Measurements from ENCODE around the gene DIAPH1.
A peak's percentile ranks its signal among the peaks of the same experiment; 100 is the strongest.

DIAPH1 gene

GRCh38 chr5:141517880-141518617 lies 100.8 kb downstream of the DIAPH1 start:
- Mint-ChIP-seq H3K4me1 (ENCODE audit: low read depth) (peaks cover 66% of the 10 kb centered on the region), H3K9me3 (no peaks in the 10 kb centered on the region), H3K36me3 (ENCODE audit: low read depth) (peaks cover 70% of the 10 kb centered on the region), H3K4me3 (no peak overlapping the region), H3K27ac (no peak overlapping the region), H3K27me3 (no peaks in the 10 kb centered on the region)

- H3K36me3 Mint-ChIP-seq (ENCODE audit: low read depth) = peaks cover 68% of the 10 kb centered on the region
- no peaks in the 10 kb centered on the region for H3K27me3 Mint-ChIP-seq
- no peaks in the 10 kb centered on the region for H3K9me3 Mint-ChIP-seq
- peaks cover 66% of the 10 kb centered on the region for H3K4me1 Mint-ChIP-seq (ENCODE audit: low read depth)
- H3K4me3 Mint-ChIP-seq = no peak overlapping the region
- no peak overlapping the region for H3K27ac Mint-ChIP-seq
Observed at GRCh38 chr5:141517312-141517711, 101.5 kb downstream of the DIAPH1 start.

- H3K27ac Mint-ChIP-seq = no peak overlapping the region
- H3K36me3 Mint-ChIP-seq (ENCODE audit: low read depth) = peaks cover 62% of the 10 kb centered on the region
Observed at GRCh38 chr5:141516672-141517025, 102.2 kb downstream of the DIAPH1 start.

GRCh38 chr5:141515946-141516671 lies 102.7 kb downstream of the DIAPH1 start:
- peaks cover 61% of the 10 kb centered on the region for H3K4me1 Mint-ChIP-seq (ENCODE audit: low read depth)
- no peaks in the 10 kb centered on the region for H3K9me3 Mint-ChIP-seq
- peaks cover 57% of the 10 kb centered on the region for H3K36me3 Mint-ChIP-seq (ENCODE audit: low read depth)
- no peak overlapping the region for H3K27ac Mint-ChIP-seq
- no peaks in the 10 kb centered on the region for H3K27me3 Mint-ChIP-seq
- no peak overlapping the region for H3K4me3 Mint-ChIP-seq

More at GRCh38 chr5:141516672-141517025, 102.2 kb downstream of the DIAPH1 start:
- Mint-ChIP-seq H3K27me3 (no peaks in the 10 kb centered on the region), H3K9me3 (no peaks in the 10 kb centered on the region), H3K4me1 (ENCODE audit: low read depth) (peaks cover 62% of the 10 kb centered on the region), H3K4me3 (no peak overlapping the region)

GRCh38 chr5:141515141-141515540 lies 103.7 kb downstream of the DIAPH1 start:
- H3K4me3 Mint-ChIP-seq = no peak overlapping the region
- peak overlapping the region; percentile 38 for H3K27ac Mint-ChIP-seq
- peaks cover 47% of the 10 kb centered on the region for H3K36me3 Mint-ChIP-seq (ENCODE audit: low read depth)

GRCh38 chr5:141514330-141515133 lies 104.3 kb downstream of the DIAPH1 start:
- Mint-ChIP-seq H3K4me1 (ENCODE audit: low read depth) (peaks cover 50% of the 10 kb centered on the region), H3K4me3 (no peak overlapping the region), H3K36me3 (ENCODE audit: low read depth) (peaks cover 41% of the 10 kb centered on the region), H3K9me3 (no peaks in the 10 kb centered on the region), H3K27me3 (no peaks in the 10 kb centered on the region), H3K27ac (peak overlapping the region; percentile 95)

More at GRCh38 chr5:141515141-141515540, 103.7 kb downstream of the DIAPH1 start:
- Mint-ChIP-seq H3K4me1 (ENCODE audit: low read depth) (peaks cover 51% of the 10 kb centered on the region), H3K9me3 (no peaks in the 10 kb centered on the region), H3K27me3 (no peaks in the 10 kb centered on the region)

GRCh38 chr5:141513627-141514329 lies 105.0 kb downstream of the DIAPH1 start:
- no peaks in the 10 kb centered on the region for H3K27me3 Mint-ChIP-seq
- peak overlapping the region; percentile 95 for H3K27ac Mint-ChIP-seq
- no peaks in the 10 kb centered on the region for H3K9me3 Mint-ChIP-seq
- peaks cover 34% of the 10 kb centered on the region for H3K36me3 Mint-ChIP-seq (ENCODE audit: low read depth)
- peak overlapping the region; percentile 83 for H3K4me3 Mint-ChIP-seq
- peaks cover 57% of the 10 kb centered on the region for H3K4me1 Mint-ChIP-seq (ENCODE audit: low read depth)

- no peaks in the 10 kb centered on the region for H3K27me3 Mint-ChIP-seq
- H3K27ac Mint-ChIP-seq = peak overlapping the region; percentile 95
- H3K4me3 Mint-ChIP-seq = peak overlapping the region; percentile 83
- peaks cover 60% of the 10 kb centered on the region for H3K4me1 Mint-ChIP-seq (ENCODE audit: low read depth)
- peaks cover 27% of the 10 kb centered on the region for H3K36me3 Mint-ChIP-seq (ENCODE audit: low read depth)
- H3K9me3 Mint-ChIP-seq = no peaks in the 10 kb centered on the region
Observed at GRCh38 chr5:141512911-141513626, 105.7 kb downstream of the DIAPH1 start.

GRCh38 chr5:141512390-141512910 lies 106.3 kb downstream of the DIAPH1 start:
- Mint-ChIP-seq H3K36me3 (ENCODE audit: low read depth) (peaks cover 23% of the 10 kb centered on the region), H3K9me3 (no peaks in the 10 kb centered on the region), H3K27ac (peak overlapping the region; percentile 95), H3K4me1 (ENCODE audit: low read depth) (peaks cover 60% of the 10 kb centered on the region), H3K4me3 (peak overlapping the region; percentile 83), H3K27me3 (no peaks in the 10 kb centered on the region)

GRCh38 chr5:141511771-141512325 lies 107.0 kb downstream of the DIAPH1 start:
- Mint-ChIP-seq H3K4me3 (no peak overlapping the region), H3K9me3 (no peaks in the 10 kb centered on the region), H3K27ac (no peak overlapping the region), H3K4me1 (ENCODE audit: low read depth) (peaks cover 60% of the 10 kb centered on the region), H3K36me3 (ENCODE audit: low read depth) (peaks cover 20% of the 10 kb centered on the region), H3K27me3 (no peaks in the 10 kb centered on the region)

- Mint-ChIP-seq H3K36me3 (ENCODE audit: low read depth) (peaks cover 14% of the 10 kb centered on the region), H3K4me3 (no peak overlapping the region), H3K9me3 (no peaks in the 10 kb centered on the region), H3K4me1 (ENCODE audit: low read depth) (peaks cover 56% of the 10 kb centered on the region), H3K27ac (no peak overlapping the region), H3K27me3 (no peaks in the 10 kb centered on the region)
Observed at GRCh38 chr5:141510850-141511601, 107.8 kb downstream of the DIAPH1 start.

GRCh38 chr5:141510160-141510559 lies 108.6 kb downstream of the DIAPH1 start:
- Mint-ChIP-seq H3K27ac (no peak overlapping the region), H3K36me3 (ENCODE audit: low read depth) (peaks cover 9% of the 10 kb centered on the region), H3K4me1 (ENCODE audit: low read depth) (peaks cover 48% of the 10 kb centered on the region), H3K27me3 (no peaks in the 10 kb centered on the region), H3K4me3 (no peak overlapping the region), H3K9me3 (no peaks in the 10 kb centered on the region)
